Measurements from ENCODE around the gene STYXL1. TPM values are rescaled to one million over a fixed set of nuclear protein-coding genes. Genes with fewer than 3 reads are reported as not detected.

Gene STYXL1
- total RNA-seq, 1 experiment from 2014 or later: 21.3 TPM

DNA sequence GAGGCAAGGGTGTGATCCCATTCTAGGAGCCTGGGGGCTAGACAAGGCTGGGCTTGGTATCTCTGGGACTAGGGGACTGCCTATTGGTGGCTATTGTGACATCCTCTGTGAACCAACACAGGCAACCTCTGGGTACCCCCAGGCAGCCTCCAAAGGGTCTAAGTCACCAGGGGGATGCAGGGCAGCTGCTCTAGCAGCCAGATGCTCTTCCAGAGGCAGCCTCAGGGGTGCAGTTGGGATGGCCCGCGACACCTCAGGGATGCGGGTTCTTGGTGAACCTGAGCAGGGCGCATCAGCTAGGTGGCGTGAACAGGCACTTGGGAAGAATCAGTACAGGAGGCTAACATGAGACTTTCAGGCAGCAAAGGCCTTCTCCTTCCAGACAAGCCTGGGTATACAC lies 51.8 kb downstream of the STYXL1 start (continued):
- TF ChIP-seq HMGXB4 (CRISPR knock-in tag; IDR thresholded peaks at IDR 0.05): no peak
- TF ChIP-seq, protein P1, sequence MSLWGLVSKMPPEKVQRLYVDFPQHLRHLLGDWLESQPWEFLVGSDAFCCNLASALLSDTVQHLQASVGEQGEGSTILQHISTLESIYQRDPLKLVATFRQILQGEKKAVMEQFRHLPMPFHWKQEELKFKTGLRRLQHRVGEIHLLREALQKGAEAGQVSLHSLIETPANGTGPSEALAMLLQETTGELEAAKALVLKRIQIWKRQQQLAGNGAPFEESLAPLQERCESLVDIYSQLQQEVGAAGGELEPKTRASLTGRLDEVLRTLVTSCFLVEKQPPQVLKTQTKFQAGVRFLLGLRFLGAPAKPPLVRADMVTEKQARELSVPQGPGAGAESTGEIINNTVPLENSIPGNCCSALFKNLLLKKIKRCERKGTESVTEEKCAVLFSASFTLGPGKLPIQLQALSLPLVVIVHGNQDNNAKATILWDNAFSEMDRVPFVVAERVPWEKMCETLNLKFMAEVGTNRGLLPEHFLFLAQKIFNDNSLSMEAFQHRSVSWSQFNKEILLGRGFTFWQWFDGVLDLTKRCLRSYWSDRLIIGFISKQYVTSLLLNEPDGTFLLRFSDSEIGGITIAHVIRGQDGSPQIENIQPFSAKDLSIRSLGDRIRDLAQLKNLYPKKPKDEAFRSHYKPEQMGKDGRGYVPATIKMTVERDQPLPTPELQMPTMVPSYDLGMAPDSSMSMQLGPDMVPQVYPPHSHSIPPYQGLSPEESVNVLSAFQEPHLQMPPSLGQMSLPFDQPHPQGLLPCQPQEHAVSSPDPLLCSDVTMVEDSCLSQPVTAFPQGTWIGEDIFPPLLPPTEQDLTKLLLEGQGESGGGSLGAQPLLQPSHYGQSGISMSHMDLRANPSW (CRISPR knock-in tag; conservative IDR thresholded peaks at IDR 0.05; ENCODE audit: low read depth): no peak

- H3K27me3 Mint-ChIP-seq (ENCODE audit: low read depth): no peaks in the 10 kb centered on the region
- H3K27ac Mint-ChIP-seq: no peak overlapping the region; the same call in 1 of the 2 replicates
- H3K4me1 Mint-ChIP-seq: peaks cover 18% of the 10 kb centered on the region
- CTCF ChIA-PET: interaction anchor here (1.3 to 3.3 kb wide), 2 partner anchors 22 to 25 kb away, joined by 3 to 17 read pairs; no protein-coding TSS in a partner anchor
- no peaks in the 10 kb centered on the region for H3K9me3 Mint-ChIP-seq
- peak overlapping the region; percentile 72 for H3K4me3 Mint-ChIP-seq
- TF ChIP-seq PREB (CRISPR knock-in tag; IDR thresholded peaks at IDR 0.05; ENCODE audit: borderline replicate concordance) (no peak), OVOL2 (CRISPR knock-in tag; IDR thresholded peaks at IDR 0.05; ENCODE audit: borderline replicate concordance) (no peak), ZBTB21 (CRISPR knock-in tag; IDR thresholded peaks at IDR 0.05; ENCODE audit: borderline replicate concordance) (no peak), ZMAT4 (CRISPR knock-in tag; IDR thresholded peaks at IDR 0.05) (no peak), MAX (CRISPR knock-in tag; IDR thresholded peaks at IDR 0.05) (no peak), GTF2I (CRISPR knock-in tag; conservative IDR thresholded peaks at IDR 0.05) (no peak), ZNF219 (CRISPR knock-in tag; IDR thresholded peaks at IDR 0.05; ENCODE audit: borderline replicate concordance) (no peak)
- TF ChIP-seq, protein P2, sequence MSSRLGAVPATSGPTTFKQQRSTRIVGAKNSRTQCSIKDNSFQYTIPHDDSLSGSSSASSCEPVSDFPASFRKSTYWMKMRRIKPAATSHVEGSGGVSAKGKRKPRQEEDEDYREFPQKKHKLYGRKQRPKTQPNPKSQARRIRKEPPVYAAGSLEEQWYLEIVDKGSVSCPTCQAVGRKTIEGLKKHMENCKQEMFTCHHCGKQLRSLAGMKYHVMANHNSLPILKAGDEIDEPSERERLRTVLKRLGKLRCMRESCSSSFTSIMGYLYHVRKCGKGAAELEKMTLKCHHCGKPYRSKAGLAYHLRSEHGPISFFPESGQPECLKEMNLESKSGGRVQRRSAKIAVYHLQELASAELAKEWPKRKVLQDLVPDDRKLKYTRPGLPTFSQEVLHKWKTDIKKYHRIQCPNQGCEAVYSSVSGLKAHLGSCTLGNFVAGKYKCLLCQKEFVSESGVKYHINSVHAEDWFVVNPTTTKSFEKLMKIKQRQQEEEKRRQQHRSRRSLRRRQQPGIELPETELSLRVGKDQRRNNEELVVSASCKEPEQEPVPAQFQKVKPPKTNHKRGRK (CRISPR knock-in tag; IDR thresholded peaks at IDR 0.05; ENCODE audit: borderline replicate concordance): no peak
- TF ChIP-seq, protein P3, sequence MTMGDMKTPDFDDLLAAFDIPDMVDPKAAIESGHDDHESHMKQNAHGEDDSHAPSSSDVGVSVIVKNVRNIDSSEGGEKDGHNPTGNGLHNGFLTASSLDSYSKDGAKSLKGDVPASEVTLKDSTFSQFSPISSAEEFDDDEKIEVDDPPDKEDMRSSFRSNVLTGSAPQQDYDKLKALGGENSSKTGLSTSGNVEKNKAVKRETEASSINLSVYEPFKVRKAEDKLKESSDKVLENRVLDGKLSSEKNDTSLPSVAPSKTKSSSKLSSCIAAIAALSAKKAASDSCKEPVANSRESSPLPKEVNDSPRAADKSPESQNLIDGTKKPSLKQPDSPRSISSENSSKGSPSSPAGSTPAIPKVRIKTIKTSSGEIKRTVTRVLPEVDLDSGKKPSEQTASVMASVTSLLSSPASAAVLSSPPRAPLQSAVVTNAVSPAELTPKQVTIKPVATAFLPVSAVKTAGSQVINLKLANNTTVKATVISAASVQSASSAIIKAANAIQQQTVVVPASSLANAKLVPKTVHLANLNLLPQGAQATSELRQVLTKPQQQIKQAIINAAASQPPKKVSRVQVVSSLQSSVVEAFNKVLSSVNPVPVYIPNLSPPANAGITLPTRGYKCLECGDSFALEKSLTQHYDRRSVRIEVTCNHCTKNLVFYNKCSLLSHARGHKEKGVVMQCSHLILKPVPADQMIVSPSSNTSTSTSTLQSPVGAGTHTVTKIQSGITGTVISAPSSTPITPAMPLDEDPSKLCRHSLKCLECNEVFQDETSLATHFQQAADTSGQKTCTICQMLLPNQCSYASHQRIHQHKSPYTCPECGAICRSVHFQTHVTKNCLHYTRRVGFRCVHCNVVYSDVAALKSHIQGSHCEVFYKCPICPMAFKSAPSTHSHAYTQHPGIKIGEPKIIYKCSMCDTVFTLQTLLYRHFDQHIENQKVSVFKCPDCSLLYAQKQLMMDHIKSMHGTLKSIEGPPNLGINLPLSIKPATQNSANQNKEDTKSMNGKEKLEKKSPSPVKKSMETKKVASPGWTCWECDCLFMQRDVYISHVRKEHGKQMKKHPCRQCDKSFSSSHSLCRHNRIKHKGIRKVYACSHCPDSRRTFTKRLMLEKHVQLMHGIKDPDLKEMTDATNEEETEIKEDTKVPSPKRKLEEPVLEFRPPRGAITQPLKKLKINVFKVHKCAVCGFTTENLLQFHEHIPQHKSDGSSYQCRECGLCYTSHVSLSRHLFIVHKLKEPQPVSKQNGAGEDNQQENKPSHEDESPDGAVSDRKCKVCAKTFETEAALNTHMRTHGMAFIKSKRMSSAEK (CRISPR knock-in tag; IDR thresholded peaks at IDR 0.05; ENCODE audit: borderline replicate concordance): no peak
- TF ChIP-seq, protein P4, sequence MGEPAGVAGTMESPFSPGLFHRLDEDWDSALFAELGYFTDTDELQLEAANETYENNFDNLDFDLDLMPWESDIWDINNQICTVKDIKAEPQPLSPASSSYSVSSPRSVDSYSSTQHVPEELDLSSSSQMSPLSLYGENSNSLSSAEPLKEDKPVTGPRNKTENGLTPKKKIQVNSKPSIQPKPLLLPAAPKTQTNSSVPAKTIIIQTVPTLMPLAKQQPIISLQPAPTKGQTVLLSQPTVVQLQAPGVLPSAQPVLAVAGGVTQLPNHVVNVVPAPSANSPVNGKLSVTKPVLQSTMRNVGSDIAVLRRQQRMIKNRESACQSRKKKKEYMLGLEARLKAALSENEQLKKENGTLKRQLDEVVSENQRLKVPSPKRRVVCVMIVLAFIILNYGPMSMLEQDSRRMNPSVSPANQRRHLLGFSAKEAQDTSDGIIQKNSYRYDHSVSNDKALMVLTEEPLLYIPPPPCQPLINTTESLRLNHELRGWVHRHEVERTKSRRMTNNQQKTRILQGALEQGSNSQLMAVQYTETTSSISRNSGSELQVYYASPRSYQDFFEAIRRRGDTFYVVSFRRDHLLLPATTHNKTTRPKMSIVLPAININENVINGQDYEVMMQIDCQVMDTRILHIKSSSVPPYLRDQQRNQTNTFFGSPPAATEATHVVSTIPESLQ (CRISPR knock-in tag; IDR thresholded peaks at IDR 0.05): no peak
- ATAC-seq: no peak
- no peak for DNase-seq (ENCODE audit: low spot score)
- H3K36me3 Mint-ChIP-seq: peaks cover 2% of the 10 kb centered on the region; the same call in 1 of the 2 replicates
- POLR2A ChIA-PET: interaction anchor here (0.8 kb wide), 1 partner anchor 123 kb away, joined by 3 read pairs; no protein-coding TSS in a partner anchor
Measured at GRCh38 chr7:75995052-75995471, 52.7 kb downstream of the STYXL1 start.

Data from WTC11 (cell line).